ENCODE data around the gene GBA3. TPM values are rescaled to one million over a fixed set of nuclear protein-coding genes. Genes with fewer than 3 reads are reported as not detected.

GBA3 gene
- total RNA-seq, 1 experiment from 2014 or later, result 0.09 TPM

- CTCF ChIA-PET, result no interaction called here
- no peak for TF ChIP-seq ZNF423 (CRISPR knock-in tag; IDR thresholded peaks at IDR 0.05)
- no peak for TF ChIP-seq NR2C2 (CRISPR knock-in tag; IDR thresholded peaks at IDR 0.05)
- TF ChIP-seq SMAD4 (CRISPR knock-in tag; IDR thresholded peaks at IDR 0.05), result no peak
- TF ChIP-seq ZNF671 (CRISPR knock-in tag; IDR thresholded peaks at IDR 0.05), result no peak
- TF ChIP-seq ZSCAN18 (CRISPR knock-in tag; IDR thresholded peaks at IDR 0.05), result no peak
- TF ChIP-seq ZNF532 (CRISPR knock-in tag; IDR thresholded peaks at IDR 0.05; ENCODE audit: borderline replicate concordance), result no peak
- no peak for TF ChIP-seq ZNF263 (CRISPR knock-in tag; IDR thresholded peaks at IDR 0.05; ENCODE audit: low read depth)
- no peak for TF ChIP-seq ATF6 (CRISPR knock-in tag; IDR thresholded peaks at IDR 0.05)
- TF ChIP-seq ZBTB21 (CRISPR knock-in tag; IDR thresholded peaks at IDR 0.05; ENCODE audit: borderline replicate concordance), result no peak
Measured at GRCh38 chr4:22743290-22743689, 50.6 kb downstream of the GBA3 start.

GRCh38 chr4:22744478-22745062, 51.8 kb downstream of the GBA3 start:
- Mint-ChIP-seq H3K4me3 (no peak overlapping the region), H3K36me3 (no peaks in the 10 kb centered on the region), H3K9me3 (peaks cover 8% of the 10 kb centered on the region), H3K27me3 (ENCODE audit: low read depth) (no peaks in the 10 kb centered on the region; the same call in 1 of the 2 replicates), H3K27ac (no peak overlapping the region), H3K4me1 (no peaks in the 10 kb centered on the region)
- TF ChIP-seq ARID4B (CRISPR knock-in tag; IDR thresholded peaks at IDR 0.05; ENCODE audit: borderline replicate concordance) (no peak), HMGXB4 (CRISPR knock-in tag; IDR thresholded peaks at IDR 0.05) (no peak), SMAD4 (CRISPR knock-in tag; IDR thresholded peaks at IDR 0.05) (no peak), NR1H2 (CRISPR knock-in tag; IDR thresholded peaks at IDR 0.05) (no peak), ESRRA (CRISPR knock-in tag; IDR thresholded peaks at IDR 0.05; ENCODE audit: borderline replicate concordance) (no peak), PRRX2 (CRISPR knock-in tag; IDR thresholded peaks at IDR 0.05) (no peak), ZBTB43 (CRISPR knock-in tag; IDR thresholded peaks at IDR 0.05) (no peak), NFYB (CRISPR knock-in tag; conservative IDR thresholded peaks at IDR 0.05; ENCODE audit: low read depth) (no peak), JAZF1 (CRISPR knock-in tag; IDR thresholded peaks at IDR 0.05) (no peak), ZNF423 (CRISPR knock-in tag; IDR thresholded peaks at IDR 0.05) (no peak), ZNF416 (CRISPR knock-in tag; IDR thresholded peaks at IDR 0.05) (no peak), CREB1 (CRISPR knock-in tag; IDR thresholded peaks at IDR 0.05) (no peak), GABPB1 (CRISPR knock-in tag; IDR thresholded peaks at IDR 0.05) (no peak), FOXJ3 (CRISPR knock-in tag; IDR thresholded peaks at IDR 0.05; ENCODE audit: borderline replicate concordance) (no peak)
- no peak for ATAC-seq
- POLR2A ChIA-PET, result no interaction called here
- no peak for DNase-seq (ENCODE audit: low spot score)
- CTCF ChIA-PET, result no interaction called here

More at GRCh38 chr4:22743290-22743689, 50.6 kb downstream of the GBA3 start:
- POLR2A ChIA-PET, result no interaction called here
- Mint-ChIP-seq H3K4me3 (no peak overlapping the region), H3K27me3 (ENCODE audit: low read depth) (no peaks in the 10 kb centered on the region; the same call in 1 of the 2 replicates), H3K36me3 (no peaks in the 10 kb centered on the region), H3K9me3 (peaks cover 8% of the 10 kb centered on the region), H3K4me1 (no peaks in the 10 kb centered on the region), H3K27ac (no peak overlapping the region)
- DNase-seq (ENCODE audit: low spot score) (no peak), ATAC-seq (no peak)

Measured in WTC11 (cell line).